Ureter (tissue), 1 donor: Measurements from ENCODE around the gene METTL25B. TPM values are rescaled to one million over a fixed set of nuclear protein-coding genes. Genes with fewer than 3 reads are reported as not detected.
A peak's percentile ranks its signal among the peaks of the same experiment; 100 is the strongest.
"Not testable (repeated sequence)": the region's sequence is repeated elsewhere in the genome, so short reads cannot be mapped to it uniquely, and the experiment has no call there.

Experiments used
- DNase-seq: peaks from one replicate; pipeline ENCODE4 v3.0.0-alpha.2; 2020; ENCODE audit warnings: low spot score
- total RNA-seq: library from RNA; stranded (reverse); gene quantifications from one replicate; pipeline ENCODE4 v1.2.4, GENCODE V29; 2023
- donor health status: DM: yes; HTN: yes; CAD: no.

METTL25B gene
- total RNA-seq, 1 donor from 2014 or later, result 49.5 TPM

- DNase-seq, result peak; percentile 77
These were observed 20.6 kb downstream of the METTL25B start for GRCh38 chr1:156748670-156749418.

DNA sequence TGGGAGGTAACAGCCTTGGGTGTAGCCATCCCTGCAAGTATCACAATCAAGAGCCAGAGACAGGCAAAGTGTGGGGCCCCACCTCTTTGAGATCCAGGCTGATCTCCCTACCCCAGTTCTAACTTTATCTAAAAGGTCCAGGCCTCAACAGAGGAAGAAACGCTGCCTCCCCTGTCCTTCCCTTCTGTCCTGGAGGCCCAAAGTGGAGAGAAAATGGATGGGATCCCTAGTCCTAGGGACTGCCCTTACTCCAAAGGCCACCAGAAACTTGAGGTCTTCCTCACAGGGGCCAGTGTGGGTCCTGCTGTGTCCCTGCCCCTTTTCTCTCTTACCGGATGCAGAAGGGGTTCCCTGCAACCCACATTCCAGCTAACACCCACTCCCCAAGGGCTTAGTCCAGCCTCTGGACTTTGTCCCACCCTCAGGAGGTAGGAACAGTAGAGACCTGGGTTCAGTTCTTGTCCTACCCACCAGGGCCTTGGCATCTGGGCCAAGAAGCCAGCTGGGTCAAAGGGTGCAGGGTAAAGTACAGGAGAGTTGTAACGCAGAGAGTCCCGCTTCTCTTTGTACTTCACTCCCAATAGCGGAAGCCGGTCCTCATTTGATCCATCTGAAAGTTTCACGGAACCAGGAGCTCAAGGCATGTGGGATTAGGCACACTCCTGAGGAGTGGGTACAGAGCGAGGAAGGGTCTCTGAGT lies 21.3 kb downstream of the METTL25B start:
- DNase-seq, result no peak

DNA sequence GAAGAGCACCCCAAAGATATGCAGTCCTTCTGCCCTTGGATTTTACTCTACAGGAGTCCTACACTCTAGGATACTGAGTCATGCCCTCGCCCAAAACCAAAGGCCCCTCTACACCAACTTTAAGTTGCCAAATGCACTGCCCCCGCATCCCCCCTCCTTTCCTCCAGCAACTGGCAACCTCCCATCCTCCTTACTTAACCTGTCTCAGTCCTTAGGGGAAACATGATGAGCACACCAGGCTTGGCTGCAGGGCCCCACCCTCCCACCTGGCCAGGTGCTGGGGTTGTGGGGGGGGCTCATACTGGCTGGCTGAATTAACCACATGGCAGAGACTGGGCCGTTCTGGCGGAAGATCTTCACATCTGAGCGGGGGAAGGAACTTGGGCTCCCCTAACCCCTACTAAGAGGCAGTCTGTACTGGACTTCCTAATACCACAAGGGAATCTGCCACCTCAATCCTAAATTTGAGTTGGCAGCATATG lies 22.0 kb downstream of the METTL25B start:
- peak; percentile 79 for DNase-seq

- peak; percentile 73 for DNase-seq
These were observed 22.6 kb downstream of the METTL25B start for GRCh38 chr1:156750711-156751450.

DNA sequence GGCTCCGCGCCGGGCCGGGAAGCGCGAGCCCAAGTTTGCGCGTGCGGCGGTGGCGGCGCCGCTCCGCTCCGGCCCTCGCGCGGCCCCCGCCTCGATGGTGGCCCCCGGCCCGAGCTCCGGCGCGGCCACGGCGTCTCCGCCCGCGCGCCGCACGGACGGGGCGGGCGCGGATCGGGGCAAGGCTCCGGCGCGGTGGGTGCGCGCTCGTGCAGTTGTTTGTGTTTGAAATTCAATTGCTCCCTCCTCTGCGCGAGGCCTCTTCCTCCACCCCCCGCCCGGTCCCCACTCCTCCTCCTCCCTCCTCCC lies 23.1 kb downstream of the METTL25B start, which contains the start of gene HDGF:
Gene HDGF (minus strand): TSS at position 225 of the 306 bp plus-strand sequence. CDS start 246 bp downstream, outside the sequence.
- DNase-seq, result no peak

- DNase-seq, result peak; percentile 99
These were observed 23.6 kb downstream of the METTL25B start for GRCh38 chr1:156751757-156752481.

DNA sequence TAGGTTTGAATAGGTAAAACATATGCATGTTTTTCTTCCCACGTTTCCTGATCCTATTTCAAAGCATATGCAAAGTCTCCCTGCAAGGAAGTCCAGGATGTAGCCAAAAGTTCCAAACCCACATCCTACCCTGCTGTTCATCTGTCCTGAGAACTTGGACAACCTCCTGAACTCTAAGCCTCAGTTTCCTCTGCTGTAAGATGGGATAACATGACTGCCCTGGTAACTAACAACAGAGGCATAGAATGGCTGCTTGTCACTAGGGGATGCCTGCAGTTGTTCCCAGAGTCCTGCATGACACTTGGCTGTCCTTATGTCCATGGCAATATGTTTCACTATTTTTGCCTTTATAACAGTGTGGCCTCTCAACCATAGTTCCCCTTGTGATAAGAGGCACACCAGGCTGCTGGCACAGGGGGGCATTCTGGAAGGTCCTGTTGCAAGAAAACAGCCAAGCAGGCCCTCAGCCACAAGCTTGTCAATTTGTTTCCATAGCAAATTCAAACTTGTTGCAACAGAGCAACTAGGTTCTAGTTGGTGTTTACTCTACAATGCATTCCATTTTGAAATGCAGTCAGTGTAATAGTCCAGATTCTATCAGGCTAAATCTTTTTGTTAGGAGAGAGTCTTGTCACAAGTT lies 24.7 kb downstream of the METTL25B start:
- DNase-seq, result no peak

GRCh38 chr1:156754219-156754618 lies 25.9 kb downstream of the METTL25B start:
- DNase-seq, result no peak

GRCh38 chr1:156755527-156755950 lies 27.3 kb downstream of the METTL25B start:
- DNase-seq, result no peak

GRCh38 chr1:156756355-156756754 lies 28.1 kb downstream of the METTL25B start:
- DNase-seq, result no peak

- DNase-seq, result not testable (repeated sequence)
These were observed 29.4 kb downstream of the METTL25B start for GRCh38 chr1:156757572-156758253.

DNA sequence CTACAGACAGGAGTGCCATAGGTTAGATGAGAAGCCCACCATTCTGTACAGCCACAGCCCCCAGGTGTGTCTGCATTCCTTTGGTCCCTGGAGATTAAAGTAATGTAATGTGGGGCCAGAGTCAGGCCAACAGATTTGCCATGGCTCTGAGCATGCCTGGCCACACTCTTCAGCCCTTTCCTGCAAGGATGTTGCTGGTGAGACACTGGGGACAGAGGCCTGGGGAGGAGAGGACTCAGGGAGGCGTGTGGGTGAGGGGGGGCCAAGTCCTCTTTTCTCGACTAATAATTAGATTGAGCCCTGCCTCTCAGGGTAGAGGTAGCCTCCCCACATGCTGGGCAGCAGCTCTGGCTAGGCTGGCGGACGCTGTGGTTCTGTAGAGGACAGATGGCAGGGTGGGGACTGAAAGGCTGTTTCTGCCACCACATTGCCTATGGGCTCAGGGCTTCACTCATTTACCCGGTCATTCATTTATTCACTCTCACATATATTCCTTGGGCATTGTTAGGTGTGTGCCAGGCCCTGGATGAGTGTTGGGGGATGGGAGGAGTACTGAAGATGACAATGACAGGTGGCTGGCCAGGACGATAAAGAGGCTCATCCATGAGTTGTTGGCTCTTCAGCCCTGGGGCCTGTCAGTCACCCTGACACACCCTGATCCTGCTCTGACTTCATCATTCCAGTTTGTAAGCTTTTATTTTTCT lies 32.0 kb downstream of the METTL25B start:
- DNase-seq, result no peak

DNA sequence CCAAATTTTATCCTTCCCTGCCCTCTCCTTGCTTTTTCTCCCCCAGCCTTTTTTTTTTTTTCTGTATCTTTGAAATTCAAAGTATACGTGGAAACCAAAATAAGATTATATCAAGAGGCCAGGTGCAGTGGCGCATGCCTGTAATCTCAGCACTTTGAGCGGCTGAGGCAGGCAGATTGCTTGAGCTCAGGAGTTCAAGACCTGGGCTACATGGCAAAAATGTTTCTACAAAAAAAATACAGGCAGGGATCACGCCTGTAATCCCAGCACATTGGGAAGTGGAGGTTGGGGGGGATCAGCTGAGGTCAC lies 32.5 kb downstream of the METTL25B start:
- DNase-seq, result no peak

DNA sequence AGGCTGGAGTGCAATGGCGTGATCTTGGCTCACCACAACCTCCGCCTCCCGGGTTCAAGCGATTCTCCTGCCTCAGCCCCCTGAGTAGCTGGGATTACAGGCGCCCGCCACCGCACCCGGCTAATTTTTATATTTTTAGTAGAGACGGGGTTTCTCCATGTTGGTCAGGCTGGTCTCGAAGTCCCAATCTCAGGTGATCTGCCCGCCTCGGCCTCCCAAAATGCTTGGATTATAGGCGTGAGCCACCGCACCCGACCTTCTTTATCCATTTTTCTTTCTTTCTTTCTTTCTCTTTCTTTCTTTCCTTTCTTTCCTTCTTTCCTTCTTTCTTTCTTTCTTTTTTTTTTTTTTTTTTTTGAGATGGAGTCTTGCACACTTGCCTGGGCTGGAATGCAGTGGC lies 36.9 kb downstream of the METTL25B start:
- DNase-seq, result not testable (repeated sequence)

DNA sequence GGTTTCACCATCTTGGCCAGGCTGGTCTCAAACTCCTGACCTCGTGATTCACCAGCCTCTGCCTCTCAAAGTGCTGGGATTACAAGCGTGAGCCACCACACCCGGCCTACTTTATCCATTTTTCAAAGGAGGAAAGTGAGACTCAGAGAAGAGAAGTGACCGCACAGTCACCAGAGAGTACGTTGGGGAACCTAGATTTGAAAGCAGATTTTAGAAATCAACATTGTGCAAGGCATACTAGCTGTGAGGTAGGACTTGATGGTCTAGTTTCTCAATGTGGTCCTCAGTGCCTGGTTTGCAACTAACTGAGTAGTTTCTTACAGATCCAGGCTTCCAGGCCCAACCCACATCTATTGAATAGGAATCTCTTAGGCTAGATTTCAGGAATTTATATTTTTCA lies 37.4 kb downstream of the METTL25B start:
- DNase-seq, result no peak

- DNase-seq, result no peak
These were observed 38.2 kb downstream of the METTL25B start for GRCh38 chr1:156766298-156767100.

DNA sequence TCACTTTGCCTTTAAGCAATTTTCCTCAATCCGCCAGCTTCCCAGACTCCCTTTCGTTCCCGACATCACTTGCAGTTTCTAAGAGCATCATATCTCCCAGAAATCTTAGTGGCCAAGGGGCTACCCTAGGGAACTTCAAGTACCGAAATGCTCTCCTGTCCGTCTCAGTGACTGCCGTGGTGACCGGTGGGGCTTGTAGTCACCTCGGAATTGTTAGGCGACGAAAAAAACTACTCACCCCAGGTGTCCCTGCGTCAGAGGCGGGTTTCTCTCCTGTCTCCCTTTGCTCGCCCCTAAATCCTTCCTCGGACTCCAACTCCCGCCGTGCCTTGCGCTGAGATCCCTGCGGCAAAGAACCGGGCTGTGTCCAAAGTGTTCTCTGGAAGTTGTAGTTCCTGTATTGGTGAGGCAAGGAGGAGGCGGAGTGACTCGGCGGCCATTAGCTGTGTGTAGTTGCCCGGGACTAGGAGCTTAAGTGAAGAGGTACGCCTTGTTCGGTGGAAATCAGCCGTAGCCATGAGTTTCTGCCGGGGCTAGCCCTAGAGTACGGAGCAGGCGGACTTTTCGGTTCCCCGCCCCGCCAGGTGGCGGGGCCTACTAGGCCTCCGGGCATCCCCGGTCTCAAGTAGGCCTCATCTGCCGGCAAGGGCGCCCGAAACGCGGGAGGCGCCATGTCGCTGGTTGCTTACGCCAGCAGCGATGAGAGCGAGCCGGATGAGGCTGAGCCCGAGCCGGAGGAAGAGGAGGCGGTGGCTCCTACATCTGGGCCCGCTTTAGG lies 39.0 kb downstream of the METTL25B start, which contains the start of gene PRCC:
Gene PRCC (plus strand): TSS at position 435 of the 778 bp plus-strand sequence. CDS start 237 bp downstream, at position 672.
- DNase-seq, result peak; percentile 98

DNA sequence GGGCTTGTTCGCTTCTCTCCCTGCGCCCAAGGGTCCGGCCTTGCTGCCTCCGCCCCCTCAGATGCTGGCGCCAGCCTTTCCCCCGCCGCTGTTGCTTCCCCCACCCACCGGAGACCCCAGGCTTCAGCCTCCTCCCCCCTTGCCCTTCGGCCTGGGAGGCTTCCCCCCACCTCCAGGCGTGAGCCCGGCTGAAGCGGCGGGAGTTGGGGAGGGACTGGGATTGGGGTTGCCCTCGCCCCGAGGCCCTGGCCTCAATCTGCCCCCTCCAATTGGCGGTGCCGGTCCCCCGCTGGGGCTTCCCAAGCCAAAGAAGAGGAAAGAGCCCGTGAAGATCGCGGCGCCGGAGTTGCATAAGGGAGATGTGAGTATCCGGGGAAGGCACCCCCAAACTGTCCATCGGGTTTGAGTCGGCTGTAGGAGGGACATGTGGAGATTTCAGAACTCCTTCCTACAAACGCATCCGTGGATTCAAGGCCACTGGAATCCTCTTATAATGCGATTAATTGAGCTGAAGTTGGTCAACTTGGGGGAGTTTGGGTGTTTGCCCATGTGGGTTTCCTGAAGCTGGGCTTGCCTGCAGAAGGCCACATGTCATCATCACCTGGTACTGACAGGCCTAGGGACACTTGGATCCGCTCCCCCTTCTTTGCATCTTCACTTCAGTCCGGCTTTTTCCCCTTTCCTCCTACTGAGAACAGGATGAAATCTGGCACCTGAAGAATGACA lies 39.8 kb downstream of the METTL25B start:
- no peak for DNase-seq
